ENCODE results near the gene SPRR4. TPM values are rescaled to one million over a fixed set of nuclear protein-coding genes. Genes with fewer than 3 reads are reported as not detected.

Gene SPRR4
- total and polyA plus RNA-seq, 8 donors: not detected

DNA sequence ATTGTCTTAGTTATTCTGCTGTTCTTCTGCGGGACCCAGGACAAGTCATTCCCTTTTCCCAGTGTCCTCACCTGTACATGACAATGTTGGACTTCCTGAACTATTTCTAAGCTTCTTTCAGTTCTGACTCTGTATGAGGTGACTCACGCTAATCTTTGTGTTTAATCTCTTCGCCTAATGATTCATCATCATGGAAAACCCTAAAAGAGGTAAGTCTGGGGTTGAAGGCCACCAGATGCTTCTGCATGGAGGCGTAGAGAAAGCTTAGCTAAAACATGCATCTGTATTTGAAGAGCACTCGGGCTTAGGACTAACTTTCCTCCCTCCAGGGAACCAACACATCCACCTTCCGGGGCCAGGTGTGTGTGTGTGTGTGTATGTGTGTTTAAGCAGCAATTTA is 16.0 kb upstream of the SPRR4 start:
- 73 to 77% (median 75%) methylated on average over 6 of the region's 6 CpGs for WGBS, 5 donors
- no peak overlapping the region for H3K4me3 ChIP-seq
- no peak for TF ChIP-seq EP300 (IDR thresholded peaks at IDR 0.05)
- TF ChIP-seq POLR2AphosphoS5 (IDR thresholded peaks at IDR 0.05): no peak
- no peaks in the 10 kb centered on the region for H3K9me3 ChIP-seq
- intact Hi-C loops (cut with DNase I; ENCODE audit: low total_unique reads): no loop called here
- no peak for DNase-seq
- H3K27me3 ChIP-seq: no peaks in the 10 kb centered on the region
- peak overlapping the region in 1 of 5 donors; percentile 20 for H3K27ac ChIP-seq
- no peaks in the 10 kb centered on the region for H3K36me3 ChIP-seq
- no peaks in the 10 kb centered on the region for H3K4me1 ChIP-seq

DNA sequence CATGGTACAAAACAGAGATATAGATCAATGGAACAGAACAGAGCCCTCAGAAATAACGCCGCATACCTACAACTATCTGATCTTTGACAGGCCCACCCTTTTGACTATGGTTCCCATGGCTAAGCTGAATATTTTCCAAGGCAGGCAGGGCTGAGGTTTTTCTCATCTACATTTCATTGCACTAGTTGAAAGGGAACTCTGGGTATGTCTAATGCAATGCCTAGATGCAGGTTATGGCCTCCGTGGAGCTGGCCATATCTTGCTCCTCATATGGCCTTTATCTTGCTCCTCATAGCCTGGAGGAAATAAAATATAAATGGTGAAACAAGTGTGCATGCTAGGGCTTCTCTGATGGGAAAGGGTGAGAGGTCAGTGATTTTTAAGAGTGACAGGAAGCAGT is 12.9 kb upstream of the SPRR4 start:
- no peak overlapping the region for H3K4me3 ChIP-seq
- H3K4me1 ChIP-seq: no peaks in the 10 kb centered on the region
- intact Hi-C loops (cut with DNase I; ENCODE audit: low total_unique reads): no loop called here
- no peaks in the 10 kb centered on the region for H3K36me3 ChIP-seq
- no peak overlapping the region for H3K27ac ChIP-seq
- no peak for DNase-seq
- 84 to 89% (median 84%) methylated on average over 3 of the region's 3 CpGs for WGBS, 5 donors
- TF ChIP-seq CTCF (IDR thresholded peaks at IDR 0.05): no peak
- no peak for TF ChIP-seq POLR2AphosphoS5 (IDR thresholded peaks at IDR 0.05)
- TF ChIP-seq POLR2A (IDR thresholded peaks at IDR 0.05): no peak
- TF ChIP-seq EP300 (IDR thresholded peaks at IDR 0.05): no peak
- H3K9me3 ChIP-seq: no peaks in the 10 kb centered on the region
- H3K27me3 ChIP-seq: peaks cover 0 to 5% (median 0%) of the 10 kb centered on the region in 3 donors

- Histone ChIP-seq H3K27me3 (peaks cover 0 to 5% (median 0%) of the 10 kb centered on the region in 3 donors), H3K9me3 (no peaks in the 10 kb centered on the region), H3K27ac (no peak overlapping the region), H3K4me1 (no peaks in the 10 kb centered on the region), H3K4me3 (no peak overlapping the region), H3K36me3 (no peaks in the 10 kb centered on the region)
- 80 to 97% (median 87%) methylated on average over 3 of the region's 3 CpGs for WGBS, 5 donors
- TF ChIP-seq CTCF (IDR thresholded peaks at IDR 0.05): no peak
- no peak for TF ChIP-seq EP300 (IDR thresholded peaks at IDR 0.05)
- no peak for TF ChIP-seq POLR2A (IDR thresholded peaks at IDR 0.05)
- no peak for TF ChIP-seq POLR2AphosphoS5 (IDR thresholded peaks at IDR 0.05)
- intact Hi-C loops (cut with DNase I; ENCODE audit: low total_unique reads): no loop called here
- DNase-seq: no peak
Measured at GRCh38 chr1:152959273-152959672, 11.2 kb upstream of the SPRR4 start.

- TF ChIP-seq POLR2A (IDR thresholded peaks at IDR 0.05): no peak
- TF ChIP-seq EP300 (IDR thresholded peaks at IDR 0.05): no peak
- no peak for TF ChIP-seq POLR2AphosphoS5 (IDR thresholded peaks at IDR 0.05)
- no peak for TF ChIP-seq CTCF (IDR thresholded peaks at IDR 0.05)
- DNase-seq: no peak
- Histone ChIP-seq H3K4me1 (no peaks in the 10 kb centered on the region), H3K4me3 (no peak overlapping the region), H3K27me3 (peaks cover 0 to 5% (median 0%) of the 10 kb centered on the region in 3 donors), H3K9me3 (no peaks in the 10 kb centered on the region), H3K27ac (no peak overlapping the region), H3K36me3 (no peaks in the 10 kb centered on the region)
- intact Hi-C loops (cut with DNase I; ENCODE audit: low total_unique reads): no loop called here
- 89 to 97% (median 93%) methylated on average over 10 of the region's 10 CpGs for WGBS, 5 donors
Measured at GRCh38 chr1:152959801-152960451, 10.5 kb upstream of the SPRR4 start.

DNA sequence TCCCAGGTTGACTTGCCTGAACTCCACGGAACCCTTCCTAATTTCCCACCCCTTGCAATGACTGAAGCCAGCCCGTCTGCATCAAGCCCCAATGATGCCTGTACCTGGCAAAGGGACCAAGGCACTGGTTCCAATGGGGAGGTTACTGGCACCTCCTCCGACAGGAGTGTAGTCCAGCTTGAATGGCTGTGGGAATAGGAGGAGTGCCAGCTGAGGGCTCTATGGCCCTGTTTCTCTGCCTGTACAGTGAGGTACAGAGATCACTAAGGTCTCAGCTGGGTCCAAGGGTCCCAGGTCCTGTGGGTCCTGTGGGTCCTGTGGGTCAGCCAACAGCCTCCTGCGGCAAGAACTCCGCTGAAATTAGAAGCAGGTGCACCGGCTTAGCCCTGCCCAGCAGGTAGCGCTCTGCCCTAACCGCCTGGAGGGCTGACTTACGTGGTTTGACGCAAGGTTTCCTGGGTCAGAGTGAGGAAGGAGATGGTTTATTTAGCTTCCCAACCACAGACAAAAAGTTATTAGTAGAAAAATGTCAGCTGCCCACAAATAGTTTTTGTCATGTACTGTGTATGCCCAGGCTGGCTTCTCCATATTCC is 9.9 kb upstream of the SPRR4 start:
- H3K4me1 ChIP-seq: no peaks in the 10 kb centered on the region
- 62 to 72% (median 68%) methylated on average over 10 of the region's 10 CpGs for WGBS, 5 donors
- intact Hi-C loops (cut with DNase I; ENCODE audit: low total_unique reads): no loop called here
- peaks cover 0 to 5% (median 0%) of the 10 kb centered on the region in 3 donors for H3K27me3 ChIP-seq
- DNase-seq: no peak
- H3K27ac ChIP-seq: no peak overlapping the region
- no peaks in the 10 kb centered on the region for H3K36me3 ChIP-seq
- H3K9me3 ChIP-seq: no peaks in the 10 kb centered on the region
- TF ChIP-seq POLR2AphosphoS5 (IDR thresholded peaks at IDR 0.05): no peak
- TF ChIP-seq CTCF (IDR thresholded peaks at IDR 0.05): no peak
- TF ChIP-seq EP300 (IDR thresholded peaks at IDR 0.05): no peak
- no peak for TF ChIP-seq POLR2A (IDR thresholded peaks at IDR 0.05)
- no peak overlapping the region for H3K4me3 ChIP-seq

Data from stomach (tissue), 9 donors.